GM13976 (cell line): Measurements from ENCODE around the gene HOXB3.
A peak's percentile ranks its signal among the peaks of the same experiment; 100 is the strongest.

Experiments used
- DNase-seq: peaks from one replicate; pipeline ENCODE4 v3.0.0; 2012; ENCODE audit warnings: low spot score
- in situ Hi-C: fragments of 300-500 bp; cut with MboI; formaldehyde crosslinking; loops from one replicate; pipeline ENCODE4 v1.12.0; 2022; ENCODE audit warnings: low sequenced_read_pairs, mixed read lengths, inconsistent platforms; ENCODE audit not compliant: unreplicated experiment
- TF ChIP-seq, protein P1 (sequence below): IDR thresholded peaks from 2 replicates; pipeline ENCODE4 v1.5.1; 2012; ENCODE audit warnings: borderline replicate concordance, mild to moderate bottlenecking; ENCODE audit not compliant: insufficient read depth; ENCODE audit errors: extremely low read depth, missing control alignments, control extremely low read depth

Gene HOXB3

DNA sequence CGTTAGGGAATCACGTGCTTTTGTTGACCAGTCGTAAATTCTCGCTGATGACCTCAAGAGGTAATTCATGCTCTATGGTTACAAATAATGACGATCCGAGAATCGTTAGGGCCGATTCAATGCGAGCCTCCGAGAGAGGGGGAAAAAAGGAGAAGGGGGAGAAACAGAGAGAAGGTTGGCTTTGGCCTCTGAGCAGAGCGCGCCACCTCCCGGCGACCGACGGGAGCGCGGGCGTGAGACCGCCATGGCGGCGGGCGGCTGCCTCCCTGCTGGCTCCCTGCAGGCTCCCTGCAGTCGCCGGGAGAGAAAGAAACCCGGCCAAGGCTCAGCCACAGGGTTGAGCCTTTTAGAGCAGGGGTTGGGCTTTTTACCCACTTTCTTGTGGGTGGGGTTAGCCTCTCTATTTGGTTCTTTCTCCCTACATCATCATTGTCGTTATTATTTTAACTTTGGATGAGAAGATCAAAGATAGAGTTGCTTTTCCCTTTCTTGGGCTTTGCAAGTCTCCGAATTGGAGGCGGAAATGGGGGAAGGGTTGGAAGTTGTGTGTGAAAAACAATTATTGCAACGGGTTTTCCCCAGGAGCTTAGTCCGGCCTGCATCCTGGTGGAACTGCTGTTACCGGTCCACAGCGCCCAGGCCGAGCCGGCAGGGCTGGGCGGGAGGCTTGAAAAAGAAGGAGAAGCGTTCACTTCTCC, 3.9 kb upstream of the HOXB3 start:
- in situ Hi-C loops: no loop called here
- DNase-seq: peak; percentile 92
- TF ChIP-seq, protein P1, sequence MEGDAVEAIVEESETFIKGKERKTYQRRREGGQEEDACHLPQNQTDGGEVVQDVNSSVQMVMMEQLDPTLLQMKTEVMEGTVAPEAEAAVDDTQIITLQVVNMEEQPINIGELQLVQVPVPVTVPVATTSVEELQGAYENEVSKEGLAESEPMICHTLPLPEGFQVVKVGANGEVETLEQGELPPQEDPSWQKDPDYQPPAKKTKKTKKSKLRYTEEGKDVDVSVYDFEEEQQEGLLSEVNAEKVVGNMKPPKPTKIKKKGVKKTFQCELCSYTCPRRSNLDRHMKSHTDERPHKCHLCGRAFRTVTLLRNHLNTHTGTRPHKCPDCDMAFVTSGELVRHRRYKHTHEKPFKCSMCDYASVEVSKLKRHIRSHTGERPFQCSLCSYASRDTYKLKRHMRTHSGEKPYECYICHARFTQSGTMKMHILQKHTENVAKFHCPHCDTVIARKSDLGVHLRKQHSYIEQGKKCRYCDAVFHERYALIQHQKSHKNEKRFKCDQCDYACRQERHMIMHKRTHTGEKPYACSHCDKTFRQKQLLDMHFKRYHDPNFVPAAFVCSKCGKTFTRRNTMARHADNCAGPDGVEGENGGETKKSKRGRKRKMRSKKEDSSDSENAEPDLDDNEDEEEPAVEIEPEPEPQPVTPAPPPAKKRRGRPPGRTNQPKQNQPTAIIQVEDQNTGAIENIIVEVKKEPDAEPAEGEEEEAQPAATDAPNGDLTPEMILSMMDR: peak; percentile 97

DNA sequence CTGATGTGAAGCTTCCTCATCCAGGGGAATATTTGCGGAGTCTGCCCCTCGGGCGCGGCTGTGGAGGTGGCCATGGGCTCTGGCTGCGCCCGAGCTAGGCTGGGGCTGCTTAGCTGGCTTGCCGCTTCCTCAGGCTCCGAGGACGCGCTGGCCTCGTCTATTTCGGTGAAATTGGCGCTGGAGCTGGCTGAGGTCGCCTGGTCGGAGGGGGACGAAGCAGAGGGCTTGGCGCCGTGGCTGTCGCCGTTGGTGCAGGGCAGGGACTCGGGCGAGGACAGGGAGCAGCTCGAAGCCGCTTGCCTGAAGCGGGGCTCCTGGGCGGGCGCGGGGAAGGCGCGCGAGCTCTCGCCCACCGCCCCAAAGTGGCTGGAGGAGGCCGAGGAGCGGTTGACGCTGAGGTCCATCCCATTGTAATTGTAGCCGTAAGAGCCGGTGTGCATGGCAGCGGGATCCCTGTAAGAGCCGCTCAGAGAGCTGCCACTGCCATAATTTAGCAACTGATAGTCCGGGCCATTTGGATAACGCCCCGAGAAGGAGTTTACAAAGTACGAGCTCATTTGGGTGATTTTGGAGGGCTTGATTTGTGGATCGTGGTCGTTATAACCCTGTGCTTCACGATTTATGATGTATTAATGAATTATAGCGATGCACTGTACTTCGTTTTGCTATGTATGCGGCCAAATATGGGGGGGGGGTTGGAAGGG, 3.2 kb upstream of the HOXB3 start, which contains the start of gene HOXB5:
TSS of gene HOXB5 (minus strand) at position 654 of the 704 bp plus-strand sequence. CDS start at position 557, 97 bp downstream.
- in situ Hi-C loops: no loop called here
- TF ChIP-seq, protein P1: no peak
- no peak for DNase-seq

DNA sequence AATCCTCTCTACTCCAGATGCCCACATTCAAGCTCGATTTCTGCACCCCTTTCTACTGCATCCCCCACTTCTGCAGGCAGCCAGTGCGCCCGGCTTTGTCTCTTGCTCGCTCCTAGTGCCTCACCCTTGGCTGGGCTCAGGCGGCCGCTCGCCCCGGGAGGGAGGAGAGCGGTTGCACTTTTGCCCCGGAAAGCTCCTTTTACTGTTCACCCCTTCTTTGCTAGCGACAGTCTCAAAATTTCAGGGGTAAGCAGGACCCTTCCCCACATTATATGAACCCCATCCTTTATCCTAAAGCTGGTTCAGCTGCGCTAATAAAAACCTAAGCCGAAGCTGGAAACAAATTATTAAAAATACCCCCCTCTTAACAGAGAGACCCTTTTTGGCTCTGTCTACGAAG, 2.5 kb upstream of the HOXB3 start:
- TF ChIP-seq, protein P1: no peak
- peak; percentile 58 for DNase-seq
- in situ Hi-C loops: no loop called here

DNA sequence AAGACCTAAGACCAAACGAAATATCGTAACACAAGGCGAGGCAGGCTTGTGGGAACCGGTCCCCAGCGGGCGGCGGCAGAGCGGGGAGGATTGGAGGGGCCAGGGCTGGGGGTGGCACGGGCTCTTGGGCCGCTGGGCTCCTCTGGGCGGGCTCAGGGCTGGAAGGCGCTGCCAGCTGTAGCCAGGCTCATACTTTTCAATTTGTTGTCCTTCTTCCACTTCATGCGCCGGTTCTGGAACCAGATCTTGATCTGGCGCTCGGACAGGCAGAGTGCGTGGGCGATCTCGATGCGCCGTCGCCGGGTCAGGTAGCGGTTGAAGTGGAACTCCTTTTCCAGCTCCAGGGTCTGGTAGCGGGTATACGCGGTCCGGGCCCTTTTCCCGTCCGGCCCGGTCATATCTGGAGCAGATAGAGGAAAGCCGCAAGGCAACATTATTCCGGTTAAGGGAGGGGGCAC, 2.0 kb upstream of the HOXB3 start:
- no peak for DNase-seq
- in situ Hi-C loops: no loop called here
- TF ChIP-seq, protein P1: no peak

DNA sequence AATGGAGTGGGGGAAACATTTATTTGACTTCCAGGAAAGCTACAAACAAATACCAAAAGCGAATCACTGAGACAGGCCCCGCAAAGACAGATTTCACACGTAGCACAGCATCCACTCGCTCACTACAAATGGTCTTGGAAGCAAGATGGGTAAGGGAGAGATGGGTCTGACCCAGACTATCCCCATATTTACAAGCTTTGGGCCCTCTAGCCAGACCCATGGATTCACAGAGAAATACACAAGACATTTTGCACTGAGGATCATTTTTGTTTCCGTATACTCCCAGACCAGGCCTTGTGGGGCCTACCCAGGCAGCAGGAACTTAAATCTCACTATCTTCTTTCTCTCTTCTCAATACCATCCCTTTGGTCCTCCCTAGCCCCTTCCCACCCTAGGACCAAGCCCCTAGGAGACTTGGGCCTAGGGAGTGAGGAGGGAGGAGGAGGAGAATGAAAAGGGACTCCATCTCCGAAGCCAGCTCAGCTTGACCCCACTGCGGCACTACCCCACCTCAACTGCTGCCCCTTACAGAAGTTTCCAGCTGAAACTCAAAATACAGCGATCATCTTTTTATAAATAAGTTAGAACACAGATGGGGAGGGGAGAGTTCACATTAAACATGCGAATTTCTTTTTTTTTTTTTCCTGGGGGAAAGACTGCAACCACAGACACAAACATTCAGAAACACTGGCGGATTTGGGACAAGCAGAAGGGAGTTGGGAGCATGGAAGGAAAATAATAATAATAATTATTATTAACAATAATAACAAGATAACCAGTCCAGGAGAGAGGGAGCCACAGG, 1.4 kb upstream of the HOXB3 start:
- no peak for DNase-seq
- in situ Hi-C loops: no loop called here
- TF ChIP-seq, protein P1: no peak

DNA sequence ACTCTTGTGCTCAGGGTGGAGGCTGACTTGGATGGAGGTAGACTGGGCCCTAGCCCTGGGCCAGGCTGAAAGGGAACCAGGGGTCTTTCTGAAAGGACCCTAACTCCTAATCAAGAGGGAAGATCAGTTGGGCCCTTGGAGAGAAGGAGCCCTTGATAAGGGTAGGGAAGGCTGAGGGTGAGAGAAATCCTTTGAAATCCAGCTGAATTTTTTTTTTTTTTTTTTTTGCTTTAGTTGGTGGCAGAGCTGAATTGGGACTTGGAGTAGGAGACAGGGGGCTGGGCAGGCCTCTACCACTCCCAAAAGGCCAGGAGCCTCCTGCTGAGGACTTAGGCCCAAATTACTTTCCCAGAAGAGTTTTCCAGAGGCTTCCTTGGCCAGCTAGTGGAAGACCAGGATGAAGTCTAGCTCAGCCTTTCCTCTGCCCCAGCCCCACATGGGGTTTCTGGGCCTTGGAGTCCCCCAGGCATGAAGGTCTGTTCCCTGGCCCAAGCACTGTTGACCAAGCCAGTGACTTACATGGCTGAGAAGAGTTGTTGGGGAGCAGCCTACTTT, 643 bp upstream of the HOXB3 start:
- in situ Hi-C loops: no loop called here
- TF ChIP-seq, protein P1: no peak
- DNase-seq: no peak
